SK-N-SH (cell line): ENCODE results near the gene ZNF804A.

Experiments used
- CHD2 ChIP-seq: fragments of 150-350 bp; IDR thresholded peaks from 2 replicates; pipeline ENCODE4 v1.6.1; 2018; ENCODE audit warnings: low read length; ENCODE audit not compliant: partially characterized antibody
- EP300 ChIP-seq, 2 experiments: IDR thresholded peaks; 2 replicates each; pipeline versions ENCODE4 v1.4.0 to v1.6.1; 2012; ENCODE audit warnings: borderline replicate concordance in 1 of 2, low read depth in 1 of 2, low read length in 1 of 2
- EZH2phosphoT487 ChIP-seq: fragments of 200-600 bp; sonication (generic); IDR thresholded peaks from 2 replicates; pipeline ENCODE4 v1.6.1; 2017; ENCODE audit warnings: low read depth, mixed run types, mild to moderate bottlenecking, antibody characterized with exemption, moderate library complexity, borderline replicate concordance
- MAX ChIP-seq: IDR thresholded peaks from 2 replicates; pipeline ENCODE4 v1.4.0; 2012; ENCODE audit warnings: low read depth
- MXI1 ChIP-seq: IDR thresholded peaks from 2 replicates; pipeline ENCODE4 v1.6.1; 2012; ENCODE audit warnings: mild to moderate bottlenecking, low read depth, low read length, improper control_type of control experiment
- NFIC ChIP-seq: IDR thresholded peaks from 2 replicates; pipeline ENCODE4 v1.4.0; 2012; ENCODE audit warnings: borderline replicate concordance
- POLR2AphosphoS5 ChIP-seq: IDR thresholded peaks from 2 replicates; pipeline ENCODE4 v1.6.1; 2012; ENCODE audit warnings: low read depth, low read length
- REST ChIP-seq: IDR thresholded peaks from 2 replicates; pipeline ENCODE4 v1.6.1; 2012; ENCODE audit warnings: mild to moderate bottlenecking, low read depth, low read length, moderate library complexity
- SMC3 ChIP-seq: IDR thresholded peaks from 2 replicates; pipeline ENCODE4 v1.6.1; 2012; ENCODE audit warnings: low read depth, low read length, improper control_type of control experiment
- TAF1 ChIP-seq: IDR thresholded peaks from 2 replicates; pipeline ENCODE4 v1.6.1; 2012; ENCODE audit warnings: low read depth, mild to moderate bottlenecking, low read length, moderate library complexity, borderline replicate concordance
- USF1 ChIP-seq: IDR thresholded peaks from 2 replicates; pipeline ENCODE4 v1.4.0; 2012; ENCODE audit warnings: low read depth, borderline replicate concordance
- TF ChIP-seq, protein P1 (sequence below): IDR thresholded peaks from 2 replicates; pipeline ENCODE4 v1.4.0; 2012; ENCODE audit warnings: low read depth, borderline replicate concordance
- TF ChIP-seq, protein P2 (sequence below): fragments of 200-600 bp; sonication (generic); IDR thresholded peaks from 2 replicates; pipeline ENCODE4 v1.6.1; 2017; ENCODE audit warnings: antibody characterized with exemption, mild to moderate bottlenecking, moderate library complexity
- TF ChIP-seq, protein P3 (sequence below): IDR thresholded peaks from 2 replicates; pipeline ENCODE4; 2012

DNA sequence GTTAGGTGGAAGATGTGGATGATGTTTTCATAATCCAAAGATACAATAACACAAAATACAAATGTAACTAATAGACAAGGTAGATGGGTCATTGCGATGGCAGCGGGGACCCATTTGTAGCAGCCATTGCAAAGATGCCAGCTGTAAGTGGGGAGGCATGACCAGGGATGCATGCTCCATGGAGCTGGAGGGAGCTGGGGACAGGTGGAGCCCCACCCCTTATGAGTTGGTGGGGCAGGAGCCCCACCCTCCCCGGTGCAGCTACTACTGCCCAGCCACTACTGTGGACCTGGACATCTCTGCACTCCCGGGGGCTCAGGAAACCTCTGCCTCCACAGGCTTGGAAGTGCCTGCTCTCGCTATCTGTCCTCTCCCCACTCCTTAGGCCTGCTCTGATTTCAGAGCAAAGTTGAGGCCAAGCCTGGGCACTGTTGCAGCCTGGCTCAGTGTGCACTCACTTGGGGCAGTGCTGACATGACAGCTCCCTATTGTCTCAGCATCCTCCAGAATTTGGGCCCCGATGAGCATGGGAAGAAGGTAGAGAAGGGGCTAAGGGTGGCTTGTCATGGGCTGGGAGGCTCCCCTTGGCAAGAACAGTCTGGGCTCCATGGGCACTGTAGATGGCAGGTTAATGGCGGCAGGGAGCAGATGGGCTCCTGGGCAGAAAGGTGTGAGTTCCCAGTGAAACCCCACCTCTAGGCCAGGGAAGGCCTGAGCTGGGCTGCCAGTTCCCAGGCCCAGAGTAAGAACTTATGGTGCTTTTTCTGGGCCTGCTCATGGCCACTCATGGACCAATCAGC is 81.1 kb downstream of the ZNF804A start:
- TF ChIP-seq, protein P1, sequence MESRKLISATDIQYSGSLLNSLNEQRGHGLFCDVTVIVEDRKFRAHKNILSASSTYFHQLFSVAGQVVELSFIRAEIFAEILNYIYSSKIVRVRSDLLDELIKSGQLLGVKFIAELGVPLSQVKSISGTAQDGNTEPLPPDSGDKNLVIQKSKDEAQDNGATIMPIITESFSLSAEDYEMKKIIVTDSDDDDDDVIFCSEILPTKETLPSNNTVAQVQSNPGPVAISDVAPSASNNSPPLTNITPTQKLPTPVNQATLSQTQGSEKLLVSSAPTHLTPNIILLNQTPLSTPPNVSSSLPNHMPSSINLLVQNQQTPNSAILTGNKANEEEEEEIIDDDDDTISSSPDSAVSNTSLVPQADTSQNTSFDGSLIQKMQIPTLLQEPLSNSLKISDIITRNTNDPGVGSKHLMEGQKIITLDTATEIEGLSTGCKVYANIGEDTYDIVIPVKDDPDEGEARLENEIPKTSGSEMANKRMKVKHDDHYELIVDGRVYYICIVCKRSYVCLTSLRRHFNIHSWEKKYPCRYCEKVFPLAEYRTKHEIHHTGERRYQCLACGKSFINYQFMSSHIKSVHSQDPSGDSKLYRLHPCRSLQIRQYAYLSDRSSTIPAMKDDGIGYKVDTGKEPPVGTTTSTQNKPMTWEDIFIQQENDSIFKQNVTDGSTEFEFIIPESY = no peak
- TF ChIP-seq, protein P2, sequence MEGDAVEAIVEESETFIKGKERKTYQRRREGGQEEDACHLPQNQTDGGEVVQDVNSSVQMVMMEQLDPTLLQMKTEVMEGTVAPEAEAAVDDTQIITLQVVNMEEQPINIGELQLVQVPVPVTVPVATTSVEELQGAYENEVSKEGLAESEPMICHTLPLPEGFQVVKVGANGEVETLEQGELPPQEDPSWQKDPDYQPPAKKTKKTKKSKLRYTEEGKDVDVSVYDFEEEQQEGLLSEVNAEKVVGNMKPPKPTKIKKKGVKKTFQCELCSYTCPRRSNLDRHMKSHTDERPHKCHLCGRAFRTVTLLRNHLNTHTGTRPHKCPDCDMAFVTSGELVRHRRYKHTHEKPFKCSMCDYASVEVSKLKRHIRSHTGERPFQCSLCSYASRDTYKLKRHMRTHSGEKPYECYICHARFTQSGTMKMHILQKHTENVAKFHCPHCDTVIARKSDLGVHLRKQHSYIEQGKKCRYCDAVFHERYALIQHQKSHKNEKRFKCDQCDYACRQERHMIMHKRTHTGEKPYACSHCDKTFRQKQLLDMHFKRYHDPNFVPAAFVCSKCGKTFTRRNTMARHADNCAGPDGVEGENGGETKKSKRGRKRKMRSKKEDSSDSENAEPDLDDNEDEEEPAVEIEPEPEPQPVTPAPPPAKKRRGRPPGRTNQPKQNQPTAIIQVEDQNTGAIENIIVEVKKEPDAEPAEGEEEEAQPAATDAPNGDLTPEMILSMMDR = no peak
- TF ChIP-seq MXI1 (no peak), EZH2phosphoT487 (no peak), TAF1 (no peak), REST (no peak), EP300 (IDR thresholded peaks at IDR 0.05; ENCODE audit: borderline replicate concordance in 1 of 2, low read depth in 1 of 2, low read length in 1 of 2) (no peak), SMC3 (no peak), USF1 (no peak), CHD2 (no peak), NFIC (no peak), MAX (no peak), POLR2AphosphoS5 (no peak)
- TF ChIP-seq, protein P3, sequence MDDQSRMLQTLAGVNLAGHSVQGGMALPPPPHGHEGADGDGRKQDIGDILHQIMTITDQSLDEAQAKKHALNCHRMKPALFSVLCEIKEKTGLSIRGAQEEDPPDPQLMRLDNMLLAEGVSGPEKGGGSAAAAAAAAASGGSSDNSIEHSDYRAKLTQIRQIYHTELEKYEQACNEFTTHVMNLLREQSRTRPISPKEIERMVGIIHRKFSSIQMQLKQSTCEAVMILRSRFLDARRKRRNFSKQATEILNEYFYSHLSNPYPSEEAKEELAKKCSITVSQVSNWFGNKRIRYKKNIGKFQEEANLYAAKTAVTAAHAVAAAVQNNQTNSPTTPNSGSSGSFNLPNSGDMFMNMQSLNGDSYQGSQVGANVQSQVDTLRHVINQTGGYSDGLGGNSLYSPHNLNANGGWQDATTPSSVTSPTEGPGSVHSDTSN = no peak
